Transverse colon (tissue), 4 donors: ENCODE measurements around the gene TEAD2. TPM values are rescaled to one million over a fixed set of nuclear protein-coding genes. Genes with fewer than 3 reads are reported as not detected.
"Not testable (repeated sequence)": the region's sequence is repeated elsewhere in the genome, so short reads cannot be mapped to it uniquely, and the experiment has no call there.

Source experiments
- DNase-seq: peaks from one replicate; pipeline ENCODE4 v3.0.0-alpha.2; 2019
- H3K27ac ChIP-seq, 4 donors: fragments of 200-600 bp; sonication (generic); 2 replicates each; pipeline ENCODE4 v1.5.1; 2016 to 2018; ENCODE audit warnings: inconsistent platforms in 4 of 4
- H3K27me3 ChIP-seq: fragments of 200-600 bp; sonication (generic); 2 replicates; pipeline ENCODE4 v1.5.1; 2017; ENCODE audit warnings: inconsistent platforms
- H3K36me3 ChIP-seq, 4 donors: fragments of 200-600 bp; sonication (generic); 2 replicates each; pipeline ENCODE4 v1.5.1; 2017 to 2019; ENCODE audit warnings: inconsistent platforms in 4 of 4
- H3K4me1 ChIP-seq, 4 donors: fragments of 200-600 bp; sonication (generic); 2 replicates each; pipeline ENCODE4 v1.5.1; 2017 to 2020; ENCODE audit warnings: inconsistent platforms in 4 of 4
- H3K4me3 ChIP-seq, 4 donors: fragments of 200-600 bp; sonication (generic); 1 replicate in 1 of 4; 2 replicates in 3 of 4; pipeline versions ENCODE4 v1.5.1 to v1.6.1; 2017 to 2019; ENCODE audit warnings: inconsistent platforms in 4 of 4
- H3K9me3 ChIP-seq, 2 donors: fragments of 200-600 bp; sonication (generic); 2 replicates each; pipeline ENCODE4 v1.5.1; 2017 to 2019; ENCODE audit warnings: inconsistent platforms in 2 of 2
- CTCF ChIP-seq, 5 experiments: fragments of 200-600 bp in 3 of 5; fragments of 450-650 bp in 2 of 5; sonication (generic) in 3 of 5; IDR thresholded peaks; 1 replicate in 2 of 5; 2 replicates in 3 of 5; pipeline ENCODE4 v1.5.1; 2016 to 2017; ENCODE audit warnings: antibody characterized with exemption in 5 of 5, inconsistent platforms in 3 of 5, mild to moderate bottlenecking in 2 of 5, moderate library complexity in 1 of 5
- EP300 ChIP-seq: sonication (generic); formaldehyde crosslinking; IDR thresholded peaks from one replicate; pipeline ENCODE4 v1.6.1; 2017; ENCODE audit warnings: antibody characterized with exemption, low read depth
- POLR2A ChIP-seq: fragments of 450-650 bp; IDR thresholded peaks from one replicate; pipeline ENCODE4 v1.6.1; 2016; ENCODE audit warnings: antibody characterized with exemption, mild to moderate bottlenecking, moderate library complexity
- POLR2AphosphoS5 ChIP-seq, 3 donors: sonication (generic); formaldehyde crosslinking; IDR thresholded peaks; one replicate each; pipeline ENCODE4 v1.6.1; 2016; ENCODE audit warnings: antibody characterized with exemption in 3 of 3
- WGBS, 2 donors: methylation state at CpG; one replicate each; pipeline ENCODE4 v1.1.5; 2018; ENCODE audit warnings: low coverage in 1 of 2; 5-methylcytosine and 5-hydroxymethylcytosine counted together
- in situ Hi-C, 4 donors: fragments of 200-750 bp; cut with MboI; loops; one replicate each; pipeline versions ENCODE4 v1.15.0 to v1.15.1; 2017; ENCODE audit warnings: low sequenced_read_pairs in 3 of 4, low pct_ligation_motif_present in 1 of 4, low pct_unique_long_range_greater_than_20kb in 1 of 4
- intact Hi-C: fragments of 100-400 bp; cut with DNase I; formaldehyde crosslinking; loops from one replicate; pipeline ENCODE4 v1.15.1; 2023; ENCODE audit warnings: low total_unique reads
- total RNA-seq, 4 donors: library from RNA; depleted of rRNA; stranded (reverse); fragments of >200 nt; gene quantifications; one replicate each; pipeline ENCODE4 v1.1.0, GENCODE V29; 2016

TEAD2 gene
- total RNA-seq, 4 donors from 2014 or later: 5.6 to 20.3 (median 10.9) TPM

- Histone ChIP-seq H3K36me3 (no peaks in the 10 kb centered on the region), H3K9me3 (no peaks in the 10 kb centered on the region), H3K27me3 (no peaks in the 10 kb centered on the region), H3K4me1 (no peaks in the 10 kb centered on the region), H3K27ac (no peak overlapping the region), H3K4me3 (no peak overlapping the region)
- in situ Hi-C loops: no loop called here
- TF ChIP-seq POLR2A: no peak
- no peak for TF ChIP-seq CTCF (IDR thresholded peaks at IDR 0.05)
- no peak for TF ChIP-seq POLR2AphosphoS5 (IDR thresholded peaks at IDR 0.05)
- no peak for TF ChIP-seq EP300
- no peak for DNase-seq
- 77 to 81% methylated on average over 3 of the region's 3 CpGs for WGBS, 2 donors
- intact Hi-C loops: no loop called here
Measured at GRCh38 chr19:49326165-49326704, 36.0 kb downstream of the TEAD2 start.

GRCh38 chr19:49325756-49326155 lies 36.5 kb downstream of the TEAD2 start:
- H3K27ac ChIP-seq, H3K9me3 ChIP-seq, DNase-seq, H3K4me1 ChIP-seq, H3K4me3 ChIP-seq, in situ Hi-C loops, H3K27me3 ChIP-seq, intact Hi-C loops, H3K36me3 ChIP-seq: not testable (repeated sequence)
- WGBS, 2 donors: 86 to 87% methylated on average over 8 to 13 of the region's 13 CpGs

GRCh38 chr19:49324801-49325576 lies 37.2 kb downstream of the TEAD2 start, which contains the start of gene SLC6A16:
Gene SLC6A16, minus strand, starts transcription at chr19:49325191. Its CDS starts 13,844 bp downstream, at chr19:49311347.
- H3K4me3 ChIP-seq: no peak within 1 kb of the TSS
- H3K4me1 ChIP-seq: no peaks in the 10 kb centered on the region
- DNase-seq: no peak
- no peaks in the 10 kb centered on the region for H3K36me3 ChIP-seq
- 90 to 93% methylated on average over 15 to 38 of the region's 38 CpGs for WGBS, 2 donors
- no peaks in the 10 kb centered on the region for H3K27me3 ChIP-seq
- H3K9me3 ChIP-seq: no peaks in the 10 kb centered on the region
- no peak for TF ChIP-seq POLR2A
- TF ChIP-seq POLR2AphosphoS5 (IDR thresholded peaks at IDR 0.05): no peak
- no peak for TF ChIP-seq CTCF (IDR thresholded peaks at IDR 0.05)
- TF ChIP-seq EP300: no peak
- intact Hi-C loops (no loop called here), in situ Hi-C loops (no loop called here)
- no peak within 1 kb of the TSS for H3K27ac ChIP-seq

GRCh38 chr19:49318296-49318695 lies 43.9 kb downstream of the TEAD2 start:
- intact Hi-C loops (no loop called here), in situ Hi-C loops (no loop called here)
- H3K36me3 ChIP-seq: no peaks in the 10 kb centered on the region
- no peak overlapping the region for H3K4me3 ChIP-seq
- no peaks in the 10 kb centered on the region for H3K27me3 ChIP-seq
- H3K27ac ChIP-seq: no peak overlapping the region
- H3K9me3 ChIP-seq: peaks cover 7 to 9% of the 10 kb centered on the region in 2 donors
- no peak for DNase-seq
- H3K4me1 ChIP-seq: no peaks in the 10 kb centered on the region
- no peak for TF ChIP-seq EP300
- no peak for TF ChIP-seq POLR2AphosphoS5 (IDR thresholded peaks at IDR 0.05)
- TF ChIP-seq POLR2A: no peak
- no peak for TF ChIP-seq CTCF (IDR thresholded peaks at IDR 0.05)

- in situ Hi-C loops (no loop called here), intact Hi-C loops (no loop called here)
- Histone ChIP-seq H3K36me3 (no peaks in the 10 kb centered on the region), H3K27ac (no peak overlapping the region), H3K4me1 (no peaks in the 10 kb centered on the region), H3K4me3 (no peak overlapping the region), H3K27me3 (no peaks in the 10 kb centered on the region), H3K9me3 (peaks cover 7 to 9% of the 10 kb centered on the region in 2 donors)
- TF ChIP-seq POLR2A: no peak
- TF ChIP-seq POLR2AphosphoS5 (IDR thresholded peaks at IDR 0.05): no peak
- no peak for TF ChIP-seq EP300
- no peak for TF ChIP-seq CTCF (IDR thresholded peaks at IDR 0.05)
- no peak for DNase-seq
Measured at GRCh38 chr19:49316284-49316683, 45.9 kb downstream of the TEAD2 start.
